H9 (cell line): ENCODE results near the gene GPR87. TPM values are rescaled to one million over a fixed set of nuclear protein-coding genes. Genes with fewer than 3 reads are reported as not detected.

Experiments
- DNase-seq: peaks from one replicate; pipeline ENCODE4 v3.0.0-alpha.2; 2017
- H2AFZ ChIP-seq: one replicate; pipeline ENCODE4 v1.6.1; 2013; ENCODE audit warnings: mild to moderate bottlenecking, low read length, control low read depth, moderate library complexity
- H2AK5ac ChIP-seq: 2 replicates; pipeline ENCODE4 v1.6.1; 2013; ENCODE audit warnings: low read length, control low read depth, mixed read lengths; ENCODE audit not compliant: insufficient read length
- H2BK120ac ChIP-seq: one replicate; pipeline ENCODE4 v1.6.1; 2013; ENCODE audit warnings: low read depth, mild to moderate bottlenecking, low read length, control low read depth, inconsistent platforms; ENCODE audit not compliant: poor library complexity, severe bottlenecking
- H2BK12ac ChIP-seq: 2 replicates; pipeline ENCODE4 v1.6.1; 2013; ENCODE audit warnings: low read length, control low read depth, mixed read lengths, low read depth; ENCODE audit not compliant: insufficient read length
- H2BK15ac ChIP-seq: 2 replicates; pipeline ENCODE4 v1.6.1; 2013; ENCODE audit warnings: low read depth, low read length, control low read depth
- H2BK20ac ChIP-seq: one replicate; pipeline ENCODE4 v1.6.1; 2013; ENCODE audit warnings: low read depth, mild to moderate bottlenecking, low read length, control low read depth, inconsistent platforms; ENCODE audit not compliant: poor library complexity, severe bottlenecking
- H2BK5ac ChIP-seq: 2 replicates; pipeline ENCODE4 v1.6.1; 2013; ENCODE audit warnings: low read length, control low read depth, mixed read lengths; ENCODE audit not compliant: insufficient read length
- H3K14ac ChIP-seq: 2 replicates; pipeline ENCODE4 v1.6.1; 2013; ENCODE audit warnings: low read length, control low read depth; ENCODE audit not compliant: insufficient read depth
- H3K18ac ChIP-seq: 2 replicates; pipeline ENCODE4 v1.6.1; 2013; ENCODE audit warnings: low read depth, mild to moderate bottlenecking, mixed read lengths, low read length, control low read depth; ENCODE audit not compliant: insufficient read length
- H3K23ac ChIP-seq: 2 replicates; pipeline ENCODE4 v1.6.1; 2013; ENCODE audit warnings: low read length, control low read depth, mixed read lengths, low read depth; ENCODE audit not compliant: insufficient read length
- H3K23me2 ChIP-seq: 2 replicates; pipeline ENCODE4 v1.6.1; 2013; ENCODE audit warnings: low read depth, mild to moderate bottlenecking, mixed read lengths, low read length, control low read depth; ENCODE audit not compliant: insufficient read length, poor library complexity, severe bottlenecking
- H3K27ac ChIP-seq: 2 replicates; pipeline ENCODE4 v1.5.1; 2013; ENCODE audit warnings: low read length, control low read depth, mixed read lengths, low read depth; ENCODE audit not compliant: insufficient read length
- H3K27me3 ChIP-seq: 2 replicates; pipeline ENCODE4 v1.6.1; 2013; ENCODE audit warnings: low read length, control low read depth, inconsistent platforms; ENCODE audit not compliant: insufficient read depth
- H3K4ac ChIP-seq: 2 replicates; pipeline ENCODE4 v1.6.1; 2013; ENCODE audit warnings: low read depth, mild to moderate bottlenecking, control low read depth, inconsistent platforms, low read length, moderate library complexity
- H3K4me1 ChIP-seq: 2 replicates; pipeline ENCODE4 v1.6.1; 2013; ENCODE audit warnings: low read length, control low read depth, inconsistent platforms; ENCODE audit not compliant: insufficient read depth
- H3K4me2 ChIP-seq: 2 replicates; pipeline ENCODE4 v1.6.1; 2013; ENCODE audit warnings: low read length, control low read depth, mixed read lengths; ENCODE audit not compliant: insufficient read length, insufficient read depth
- H3K56ac ChIP-seq: 2 replicates; pipeline ENCODE4 v1.6.1; 2013; ENCODE audit warnings: low read depth, mild to moderate bottlenecking, mixed read lengths, low read length, control low read depth; ENCODE audit not compliant: insufficient read length
- H3K79me1 ChIP-seq: 2 replicates; pipeline ENCODE4 v1.6.1; 2013; ENCODE audit warnings: low read depth, mild to moderate bottlenecking, moderate library complexity, low read length, control low read depth, inconsistent platforms; ENCODE audit not compliant: insufficient read depth, poor library complexity, severe bottlenecking
- H3K79me2 ChIP-seq: 2 replicates; pipeline ENCODE4 v1.6.1; 2013; ENCODE audit warnings: low read length, control low read depth, inconsistent platforms; ENCODE audit not compliant: insufficient read depth
- H3K9ac ChIP-seq: 2 replicates; pipeline ENCODE4 v1.6.1; 2013; ENCODE audit warnings: low read length, control low read depth, mixed read lengths; ENCODE audit not compliant: insufficient read length; ENCODE audit errors: extremely low read depth
- H3K9me3 ChIP-seq: one replicate; pipeline ENCODE4 v1.6.1; 2013; ENCODE audit warnings: low read depth, low read length, inconsistent platforms; ENCODE audit not compliant: control insufficient read depth
- H3T11ph ChIP-seq: one replicate; pipeline ENCODE4 v1.6.1; 2013; ENCODE audit warnings: mild to moderate bottlenecking, low read length, control low read depth, inconsistent platforms
- H4K20me1 ChIP-seq: one replicate; pipeline ENCODE4 v1.6.1; 2013; ENCODE audit not compliant: control insufficient read depth, insufficient read length, insufficient read depth
- H4K5ac ChIP-seq: 2 replicates; pipeline ENCODE4 v1.6.1; 2013; ENCODE audit warnings: low read depth, mild to moderate bottlenecking, mixed read lengths, low read length, control low read depth; ENCODE audit not compliant: insufficient read length
- H4K8ac ChIP-seq: replicated peaks from 2 replicates; pipeline ENCODE4 v1.6.1; 2013; ENCODE audit warnings: low read length, control low read depth, mixed read lengths, low read depth; ENCODE audit not compliant: insufficient read length
- H4K91ac ChIP-seq: 2 replicates; pipeline ENCODE4 v1.6.1; 2013; ENCODE audit warnings: low read depth, mild to moderate bottlenecking, moderate library complexity, mixed read lengths, low read length, control low read depth; ENCODE audit not compliant: insufficient read length
- H3K27ac Mint-ChIP-seq, 3 experiments: 2 replicates in 2 of 3; 3 replicates in 1 of 3; pipeline ENCODE4 v1.8.0; 2020 to 2021; ENCODE audit warnings: mixed read lengths in 3 of 3, mild to moderate bottlenecking in 1 of 3, moderate library complexity in 1 of 3
- H3K27me3 Mint-ChIP-seq: 2 replicates; pipeline ENCODE4 v1.8.0; 2021; ENCODE audit warnings: low read depth, mild to moderate bottlenecking, moderate library complexity, mixed read lengths
- H3K36me3 Mint-ChIP-seq, 3 experiments: 2 replicates in 2 of 3; 3 replicates in 1 of 3; pipeline ENCODE4 v1.8.0; 2020 to 2021; ENCODE audit warnings: low read depth in 3 of 3, mixed read lengths in 3 of 3; ENCODE audit not compliant: insufficient read depth in 1 of 3
- H3K4me1 Mint-ChIP-seq, 2 experiments: 2 replicates each; pipeline ENCODE4 v1.8.0; 2020; ENCODE audit warnings: mixed read lengths in 2 of 2
- H3K4me3 Mint-ChIP-seq, 2 experiments: 2 replicates in 1 of 2; 3 replicates in 1 of 2; pipeline ENCODE4 v1.8.0; 2020 to 2021; ENCODE audit warnings: mild to moderate bottlenecking in 2 of 2, mixed read lengths in 2 of 2, moderate library complexity in 1 of 2
- H3K9me3 Mint-ChIP-seq, 2 experiments: 2 replicates in 1 of 2; 3 replicates in 1 of 2; pipeline ENCODE4 v1.8.0; 2020; ENCODE audit warnings: mild to moderate bottlenecking in 2 of 2, mixed read lengths in 2 of 2, moderate library complexity in 1 of 2
- CTCF ChIP-seq: fragments of 200-600 bp; sonication (generic); conservative IDR thresholded peaks from 3 replicates; pipeline ENCODE4 v1.8.0; 2021; ENCODE audit warnings: antibody characterized with exemption, mild to moderate bottlenecking
- WGBS: extraction: QIAGEN DNeasy Blood & Tissue Kit; methylation state at CpG from one replicate; pipeline ENCODE4 v1.1.7; 2013; ENCODE audit warnings: missing lambda C conversion rate, low lambda C conversion rate, mixed read lengths; ENCODE audit not compliant: insufficient read length; ENCODE audit errors: extremely low coverage; 5-methylcytosine and 5-hydroxymethylcytosine counted together
- total RNA-seq: library from RNA; stranded (reverse); gene quantifications from 2 replicates; pipeline ENCODE4 v1.2.1, GENCODE V29; 2021

Gene GPR87
- total RNA-seq, 1 experiment from 2014 or later = 0.33 TPM

- Histone ChIP-seq H3K23me2 (no peaks in the 10 kb centered on the region), H2AK5ac (no peak overlapping the region), H2BK15ac (no peak overlapping the region), H3K4me2 (no peak overlapping the region), H3K79me1 (no peaks in the 10 kb centered on the region), H4K8ac (no peak overlapping the region), H3K27me3 (no peaks in the 10 kb centered on the region), H3K56ac (no peak overlapping the region), H2BK20ac (no peak overlapping the region), H3K23ac (no peak overlapping the region), H3K9ac (no peak overlapping the region), H2AFZ (no peak overlapping the region), H3K14ac (no peak overlapping the region), H2BK5ac (no peak overlapping the region), H4K20me1 (no peaks in the 10 kb centered on the region), H3K9me3 (no peaks in the 10 kb centered on the region), H4K91ac (no peak overlapping the region), H3K4me1 (no peaks in the 10 kb centered on the region), H3K27ac (no peak overlapping the region), H2BK12ac (no peak overlapping the region), H4K5ac (no peak overlapping the region), H3T11ph (no peak overlapping the region), H3K4ac (no peak overlapping the region), H2BK120ac (no peak overlapping the region), H3K18ac (no peak overlapping the region), H3K79me2 (no peaks in the 10 kb centered on the region)
- no CpG with 5 or more reads among the region's 3 CpGs for WGBS
- Mint-ChIP-seq H3K4me3 (no peak overlapping the region; a peak in 1 of 5 replicates), H3K9me3 (no peaks in the 10 kb centered on the region), H3K27me3 (no peaks in the 10 kb centered on the region), H3K27ac (peak overlapping the region; percentile 41 to 90 (median 59); a peak in 6 of 7 replicates), H3K36me3 (no peaks in the 10 kb centered on the region), H3K4me1 (peaks cover 8 to 14% of the 10 kb centered on the region in 2 experiments)
- TF ChIP-seq CTCF = no peak
- no peak for DNase-seq
Observed at GRCh38 chr3:151296226-151296625, 20.4 kb downstream of the GPR87 start.
